H1 (cell line): ENCODE data around the gene DTX4. TPM values are rescaled to one million over a fixed set of nuclear protein-coding genes. Genes with fewer than 3 reads are reported as not detected.

ENCODE experiments used
- CREB1 ChIP-seq: IDR thresholded peaks from 2 replicates; pipeline ENCODE4 v1.6.1; 2012; ENCODE audit warnings: inconsistent platforms
- HDAC2 ChIP-seq, 2 experiments: fragments of 300-600 bp in 1 of 2; sonication (generic) in 1 of 2; IDR thresholded peaks; 2 replicates each; pipeline ENCODE4 v1.6.1; 2011 to 2012; ENCODE audit warnings: low read depth in 2 of 2, low read length in 2 of 2, mild to moderate bottlenecking in 2 of 2, moderate library complexity in 2 of 2, borderline replicate concordance in 1 of 2, inconsistent platforms in 1 of 2
- RNF2 ChIP-seq: fragments of 200-900, 300-1000 bp; sonication (generic); IDR thresholded peaks from 2 replicates; pipeline ENCODE4 v1.7.1; 2016; ENCODE audit warnings: borderline replicate concordance, low read depth, mild to moderate bottlenecking, antibody characterized with exemption, low read length; ENCODE audit not compliant: poor library complexity, severe bottlenecking; ENCODE audit errors: missing control alignments
- SAP30 ChIP-seq: fragments of 300-600 bp; sonication (generic); IDR thresholded peaks from 2 replicates; pipeline ENCODE4 v1.7.1; 2012; ENCODE audit warnings: low read length, moderate library complexity, mild to moderate bottlenecking, inconsistent platforms; ENCODE audit not compliant: insufficient read depth, insufficient replicate concordance
- USF2 ChIP-seq: IDR thresholded peaks from 2 replicates; pipeline ENCODE4 v1.6.1; 2011; ENCODE audit warnings: low read length, improper control_type of control experiment
- polyA plus RNA-seq, 7 experiments: library from polyadenylated mRNA; depleted of rRNA in 3 of 7; stranded (reverse) in 5 of 7; unstranded in 2 of 7; fragments of >200 nt in 5 of 7; fragments of 200-250 nt in 2 of 7; gene quantifications; 1 replicate in 5 of 7; 2 replicates in 1 of 7; 4 replicates in 1 of 7; pipeline versions ENCODE4 v1.2.1 to v1.2.3, GENCODE V29; 2011 to 2013; ENCODE audit warnings: missing spikeins in 2 of 7, mixed read lengths in 2 of 7
- total RNA-seq: library from RNA; stranded (reverse); fragmentation: NEBNext Ultra II Directional; extraction: Animal tissue kit (Norgen Biotek cat#: 25700); gene quantifications from 2 replicates; pipeline ENCODE4 v1.2.1, GENCODE V29; 2021

Gene DTX4
- total and polyA plus RNA-seq, 2 of the 8 experiments (the other 6 are each of a cell fraction or from before 2014, with no cell fraction given) = 5.1 to 18.8 TPM

DNA sequence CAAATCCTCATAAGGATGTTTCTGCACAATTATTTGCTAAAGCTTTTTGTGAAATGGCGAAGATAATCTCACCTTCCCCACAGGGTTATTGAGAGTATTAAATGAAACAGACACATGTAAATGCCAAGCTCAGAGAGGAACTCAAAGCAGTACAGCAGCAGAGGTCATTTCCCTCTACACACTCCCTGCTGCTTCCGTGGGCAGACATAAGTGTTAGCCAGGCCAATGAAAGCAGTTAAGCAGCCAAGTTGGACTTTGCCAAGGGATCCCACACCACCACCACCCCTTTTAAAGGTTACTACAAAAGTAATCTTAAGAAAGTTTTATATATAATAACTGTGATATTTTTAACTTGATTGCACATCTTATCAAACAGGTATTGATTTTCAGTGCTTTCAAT, 33.3 kb upstream of the DTX4 start (continued):
- no peak for TF ChIP-seq USF2
- no peak for TF ChIP-seq CREB1
- TF ChIP-seq RNF2 = no peak
- TF ChIP-seq HDAC2 (IDR thresholded peaks at IDR 0.05; ENCODE audit: borderline replicate concordance in 1 of 2, low read depth in 2 of 2, low read length in 2 of 2) = no peak
- TF ChIP-seq SAP30 = no peak
